HAP-1 (cell line): Measurements from ENCODE around the gene ZFX.

ENCODE experiments used
- DNase-seq, 2 experiments: peaks; one replicate each; pipeline ENCODE4 v3.0.0-alpha.2; 2016 to 2020; ENCODE audit warnings: low spot score in 2 of 2
- H3K27me3 ChIP-seq: fragments of 250-450 bp; sonication (Bioruptor Pico); 2 replicates; pipeline ENCODE4 v1.5.1; 2020; ENCODE audit warnings: low read depth, mild to moderate bottlenecking, moderate library complexity
- H3K36me3 ChIP-seq: fragments of 250-450 bp; sonication (Bioruptor Pico); replicated peaks from 2 replicates; pipeline ENCODE4 v1.5.1; 2020; ENCODE audit warnings: mild to moderate bottlenecking
- H3K4me1 ChIP-seq: fragments of 250-450 bp; sonication (Bioruptor Pico); 2 replicates; pipeline ENCODE4 v1.5.1; 2020; ENCODE audit warnings: mild to moderate bottlenecking
- H3K4me3 ChIP-seq: fragments of 250-450 bp; sonication (Bioruptor Pico); 2 replicates; pipeline ENCODE4 v1.5.1; 2020; ENCODE audit warnings: mild to moderate bottlenecking, moderate library complexity
- H3K9me3 ChIP-seq: fragments of 250-450 bp; sonication (Bioruptor Pico); 2 replicates; pipeline ENCODE4 v1.5.1; 2020; ENCODE audit warnings: mild to moderate bottlenecking, moderate library complexity
- in situ Hi-C: fragments of 300-500 bp; cut with MboI; formaldehyde crosslinking; loops from 3 replicates; pipeline ENCODE4 v1.14.3; 2020; ENCODE audit warnings: low sequenced_read_pairs, inconsistent platforms, mixed read lengths

Gene ZFX

DNA sequence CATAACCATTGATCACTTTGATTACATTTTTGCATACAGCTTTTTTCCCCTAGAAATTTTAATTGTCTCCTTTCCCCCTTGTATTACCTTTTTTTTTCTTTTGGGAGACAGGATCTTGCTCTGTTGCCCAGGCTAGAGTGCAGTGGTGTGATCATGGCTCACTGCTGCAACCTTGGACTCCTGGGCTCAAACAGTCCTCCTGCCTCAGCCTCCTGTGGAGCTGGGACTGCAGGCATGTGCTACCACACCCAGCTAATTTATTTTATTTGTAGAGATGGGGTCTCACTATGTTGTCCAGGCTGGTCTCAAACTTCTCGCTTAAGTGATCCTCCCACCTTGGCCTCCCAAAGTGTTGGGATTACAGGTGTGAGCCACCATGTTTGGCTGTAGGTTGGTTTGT lies 47.0 kb downstream of the ZFX start:
- H3K27me3 ChIP-seq, result no peaks in the 10 kb centered on the region
- H3K4me1 ChIP-seq, result no peaks in the 10 kb centered on the region
- no peaks in the 10 kb centered on the region for H3K9me3 ChIP-seq
- H3K36me3 ChIP-seq, result no peaks in the 10 kb centered on the region
- H3K4me3 ChIP-seq, result no peak overlapping the region
- in situ Hi-C loops, result no loop called here
- no peak for DNase-seq

GRCh38 chrX:24198101-24198500 lies 48.6 kb downstream of the ZFX start:
- DNase-seq, result no peak
- Histone ChIP-seq H3K9me3 (no peaks in the 10 kb centered on the region), H3K4me1 (no peaks in the 10 kb centered on the region), H3K4me3 (no peak overlapping the region), H3K36me3 (no peaks in the 10 kb centered on the region), H3K27me3 (no peaks in the 10 kb centered on the region)
- in situ Hi-C loops, result no loop called here

DNA sequence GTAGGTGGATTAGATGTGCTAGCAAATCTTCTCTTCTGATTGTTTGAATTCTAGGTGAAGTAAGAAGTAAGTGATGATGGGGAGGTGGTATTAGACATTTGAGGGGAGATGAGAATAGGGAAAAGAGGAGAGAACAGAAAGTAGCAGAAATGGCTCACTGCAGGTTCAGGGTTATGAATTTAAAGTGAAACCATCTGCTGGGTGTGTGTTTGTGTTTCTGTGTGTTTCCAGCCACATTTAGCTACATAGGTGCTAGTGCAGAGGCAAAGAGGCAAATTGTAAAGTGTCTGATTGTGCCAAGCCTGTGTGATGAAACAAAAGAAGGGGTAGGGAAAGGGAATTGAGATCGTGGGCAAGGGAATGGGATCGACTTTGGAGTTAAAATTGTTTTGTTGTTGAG lies 50.6 kb downstream of the ZFX start:
- Histone ChIP-seq H3K4me3 (no peak overlapping the region), H3K4me1 (peaks cover 4% of the 10 kb centered on the region), H3K9me3 (no peaks in the 10 kb centered on the region), H3K27me3 (no peaks in the 10 kb centered on the region), H3K36me3 (0 out of 2 replicates have a peak, but pooled peaks cover 2% of the 10 kb centered on the region)
- in situ Hi-C loops, result no loop called here
- DNase-seq, result no peak

GRCh38 chrX:24201216-24201615 lies 51.7 kb downstream of the ZFX start:
- Histone ChIP-seq H3K4me3 (no peak overlapping the region), H3K4me1 (peaks cover 6% of the 10 kb centered on the region), H3K36me3 (0 out of 2 replicates have a peak, but pooled peaks cover 2% of the 10 kb centered on the region), H3K9me3 (no peaks in the 10 kb centered on the region), H3K27me3 (no peaks in the 10 kb centered on the region)
- in situ Hi-C loops, result no loop called here
- DNase-seq, result no peak

DNA sequence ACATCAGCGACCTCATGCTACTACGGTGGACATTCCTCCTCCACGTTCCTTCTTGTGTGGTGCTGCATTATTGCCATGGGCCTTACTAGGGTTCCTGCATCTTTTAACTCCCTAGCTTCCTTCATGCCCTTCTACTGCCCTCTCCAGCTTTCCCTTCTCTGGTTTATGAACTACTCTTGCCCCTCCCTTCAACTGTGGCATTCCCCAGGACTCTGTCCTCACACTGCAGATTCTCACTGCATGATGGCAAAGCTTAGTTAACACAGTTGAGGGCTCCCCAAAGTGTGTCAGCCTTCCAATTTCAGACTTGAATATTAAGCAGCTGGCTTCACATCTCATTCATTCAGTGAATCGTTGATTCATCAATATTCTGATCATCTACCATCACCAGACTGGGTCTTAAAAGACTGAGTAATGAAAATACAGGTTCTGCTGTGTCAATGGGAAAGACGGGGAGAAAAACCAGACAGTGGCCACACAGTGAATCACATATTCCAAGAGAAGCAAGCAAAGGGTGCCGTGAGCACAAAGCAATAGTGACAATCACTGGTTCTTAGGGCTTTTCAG lies 53.0 kb downstream of the ZFX start:
- DNase-seq, result no peak
- Histone ChIP-seq H3K4me3 (no peak overlapping the region), H3K27me3 (no peaks in the 10 kb centered on the region), H3K9me3 (no peaks in the 10 kb centered on the region), H3K36me3 (0 out of 2 replicates have a peak, but pooled peaks cover 6% of the 10 kb centered on the region), H3K4me1 (peaks cover 6% of the 10 kb centered on the region)
- in situ Hi-C loops, result no loop called here

DNA sequence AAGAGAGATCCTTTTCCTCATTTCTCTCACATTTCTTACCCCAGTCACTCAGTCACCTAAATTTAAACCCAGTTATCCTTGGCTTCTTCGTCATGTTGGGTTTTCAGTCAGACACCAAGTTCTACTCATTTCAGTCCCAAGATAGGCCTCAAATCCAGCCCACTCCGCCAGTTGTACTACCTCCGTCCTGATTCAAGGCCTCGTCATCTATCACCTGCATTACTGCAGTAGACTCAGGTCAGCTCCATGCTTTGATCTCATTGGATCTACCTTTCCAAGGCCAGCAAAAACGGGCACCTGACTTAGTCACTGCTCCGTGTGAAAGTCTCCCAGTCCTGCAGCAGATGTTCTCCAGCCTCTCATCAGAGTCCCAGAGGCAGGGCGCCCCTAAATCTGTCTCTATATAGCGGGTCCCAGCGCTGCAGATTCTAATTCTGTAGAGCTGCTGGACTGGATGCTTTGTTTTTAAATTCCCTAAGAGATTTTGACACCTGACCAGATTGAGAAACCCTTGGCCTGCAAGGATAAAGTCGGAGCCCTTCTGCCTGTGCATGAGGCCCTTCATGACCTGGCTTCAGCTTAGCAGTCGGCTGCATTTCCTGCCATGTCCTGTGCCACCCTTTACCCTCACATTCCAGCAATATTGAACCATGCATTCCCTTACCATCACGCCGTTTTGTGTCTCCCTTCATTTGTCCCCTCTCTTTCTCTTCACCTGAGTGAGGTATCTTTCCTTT lies 53.7 kb downstream of the ZFX start:
- H3K27me3 ChIP-seq, result no peaks in the 10 kb centered on the region
- peaks cover 6% of the 10 kb centered on the region for H3K4me1 ChIP-seq
- peaks cover 11% of the 10 kb centered on the region for H3K36me3 ChIP-seq
- in situ Hi-C loops, result no loop called here
- H3K9me3 ChIP-seq, result no peaks in the 10 kb centered on the region
- H3K4me3 ChIP-seq, result no peak overlapping the region
- DNase-seq, result no peak

GRCh38 chrX:24204331-24204730 lies 54.8 kb downstream of the ZFX start:
- no peak overlapping the region for H3K4me3 ChIP-seq
- no peaks in the 10 kb centered on the region for H3K27me3 ChIP-seq
- H3K9me3 ChIP-seq, result no peaks in the 10 kb centered on the region
- peaks cover 6% of the 10 kb centered on the region for H3K4me1 ChIP-seq
- DNase-seq, result no peak
- in situ Hi-C loops, result no loop called here
- H3K36me3 ChIP-seq, result peaks cover 22% of the 10 kb centered on the region

GRCh38 chrX:24204958-24205357 lies 55.4 kb downstream of the ZFX start:
- Histone ChIP-seq H3K4me1 (peaks cover 6% of the 10 kb centered on the region), H3K36me3 (peaks cover 27% of the 10 kb centered on the region), H3K27me3 (no peaks in the 10 kb centered on the region), H3K4me3 (no peak overlapping the region), H3K9me3 (no peaks in the 10 kb centered on the region)
- in situ Hi-C loops, result no loop called here
- DNase-seq, result no peak

- H3K36me3 ChIP-seq, result peaks cover 52% of the 10 kb centered on the region
- no peak for DNase-seq
- H3K4me3 ChIP-seq, result no peak overlapping the region
Measured at GRCh38 chrX:24207826-24208225, 58.3 kb downstream of the ZFX start.

GRCh38 chrX:24208496-24209240 lies 59.1 kb downstream of the ZFX start:
- Histone ChIP-seq H3K27me3 (no peaks in the 10 kb centered on the region), H3K36me3 (peaks cover 55% of the 10 kb centered on the region), H3K4me1 (peaks cover 6% of the 10 kb centered on the region), H3K4me3 (no peak overlapping the region), H3K9me3 (no peaks in the 10 kb centered on the region)
- no peak for DNase-seq
- in situ Hi-C loops, result no loop called here

More at GRCh38 chrX:24207826-24208225, 58.3 kb downstream of the ZFX start:
- H3K4me1 ChIP-seq, result peaks cover 6% of the 10 kb centered on the region
- no peaks in the 10 kb centered on the region for H3K9me3 ChIP-seq
- in situ Hi-C loops, result no loop called here
- H3K27me3 ChIP-seq, result no peaks in the 10 kb centered on the region

DNA sequence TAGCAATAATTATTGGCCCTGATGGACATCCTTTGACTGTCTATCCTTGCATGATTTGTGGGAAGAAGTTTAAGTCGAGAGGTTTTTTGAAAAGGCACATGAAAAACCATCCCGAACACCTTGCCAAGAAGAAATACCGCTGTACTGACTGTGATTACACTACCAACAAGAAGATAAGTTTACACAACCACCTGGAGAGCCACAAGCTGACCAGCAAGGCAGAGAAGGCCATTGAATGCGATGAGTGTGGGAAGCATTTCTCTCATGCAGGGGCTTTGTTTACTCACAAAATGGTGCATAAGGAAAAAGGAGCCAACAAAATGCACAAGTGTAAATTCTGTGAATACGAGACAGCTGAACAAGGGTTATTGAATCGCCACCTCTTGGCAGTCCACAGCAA lies 60.7 kb downstream of the ZFX start:
- Histone ChIP-seq H3K9me3 (no peaks in the 10 kb centered on the region), H3K27me3 (no peaks in the 10 kb centered on the region), H3K4me3 (no peak overlapping the region), H3K4me1 (peaks cover 8% of the 10 kb centered on the region), H3K36me3 (peaks cover 58% of the 10 kb centered on the region)
- DNase-seq, result no peak
- in situ Hi-C loops, result no loop called here

GRCh38 chrX:24214568-24214967 lies 65.0 kb downstream of the ZFX start:
- in situ Hi-C loops, result no loop called here
- Histone ChIP-seq H3K9me3 (no peaks in the 10 kb centered on the region), H3K4me1 (peaks cover 13% of the 10 kb centered on the region), H3K4me3 (no peak overlapping the region), H3K27me3 (no peaks in the 10 kb centered on the region), H3K36me3 (peaks cover 37% of the 10 kb centered on the region)
- no peak for DNase-seq

- Histone ChIP-seq H3K27me3 (no peaks in the 10 kb centered on the region), H3K36me3 (peaks cover 32% of the 10 kb centered on the region), H3K4me3 (no peak overlapping the region), H3K9me3 (no peaks in the 10 kb centered on the region), H3K4me1 (peaks cover 13% of the 10 kb centered on the region)
- DNase-seq, result no peak
- in situ Hi-C loops, result no loop called here
Measured at GRCh38 chrX:24215272-24215671, 65.7 kb downstream of the ZFX start.

DNA sequence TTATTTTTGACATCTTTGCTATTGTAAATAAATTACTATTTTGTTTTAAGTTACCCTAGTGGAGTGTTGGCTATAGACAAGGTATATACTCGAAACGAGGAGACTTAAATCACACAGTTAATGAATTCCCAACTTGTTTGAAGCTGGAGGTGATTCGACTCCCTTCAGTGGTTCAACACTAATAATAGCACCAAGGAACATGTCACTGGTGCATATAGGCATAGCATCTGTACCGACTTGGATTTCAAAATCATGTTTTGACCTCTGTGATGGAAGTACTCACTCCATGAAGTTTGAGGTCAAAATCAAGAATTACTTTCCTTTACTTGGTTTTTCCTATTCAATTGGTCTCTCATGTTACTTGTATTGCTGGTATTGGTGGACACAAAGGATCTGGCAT lies 66.5 kb downstream of the ZFX start:
- no peak overlapping the region for H3K4me3 ChIP-seq
- peaks cover 24% of the 10 kb centered on the region for H3K36me3 ChIP-seq
- in situ Hi-C loops, result no loop called here
- DNase-seq, result no peak
- H3K9me3 ChIP-seq, result no peaks in the 10 kb centered on the region
- H3K4me1 ChIP-seq, result peaks cover 13% of the 10 kb centered on the region
- H3K27me3 ChIP-seq, result no peaks in the 10 kb centered on the region
